ENCODE measurements around the gene VPS4B.

DNA sequence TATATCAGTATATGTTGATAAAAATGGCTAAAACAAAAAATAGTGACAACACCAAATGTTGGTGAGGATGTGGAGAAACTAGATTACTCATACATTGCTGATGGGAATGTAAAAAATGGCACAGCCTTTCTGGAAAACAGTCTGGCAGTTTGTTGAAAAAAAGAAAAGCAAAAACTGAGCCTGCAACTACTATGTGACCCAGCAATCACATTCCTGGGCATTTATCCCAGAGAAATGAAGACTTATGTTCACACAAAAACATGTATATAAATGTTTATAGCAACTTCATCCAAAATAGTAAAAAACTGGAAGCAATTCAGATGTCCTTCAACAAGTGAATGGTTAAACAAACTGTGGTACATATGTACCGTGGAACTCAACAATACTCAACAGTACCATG, 47.7 kb downstream of the VPS4B start:
- TF ChIP-seq, protein P1, sequence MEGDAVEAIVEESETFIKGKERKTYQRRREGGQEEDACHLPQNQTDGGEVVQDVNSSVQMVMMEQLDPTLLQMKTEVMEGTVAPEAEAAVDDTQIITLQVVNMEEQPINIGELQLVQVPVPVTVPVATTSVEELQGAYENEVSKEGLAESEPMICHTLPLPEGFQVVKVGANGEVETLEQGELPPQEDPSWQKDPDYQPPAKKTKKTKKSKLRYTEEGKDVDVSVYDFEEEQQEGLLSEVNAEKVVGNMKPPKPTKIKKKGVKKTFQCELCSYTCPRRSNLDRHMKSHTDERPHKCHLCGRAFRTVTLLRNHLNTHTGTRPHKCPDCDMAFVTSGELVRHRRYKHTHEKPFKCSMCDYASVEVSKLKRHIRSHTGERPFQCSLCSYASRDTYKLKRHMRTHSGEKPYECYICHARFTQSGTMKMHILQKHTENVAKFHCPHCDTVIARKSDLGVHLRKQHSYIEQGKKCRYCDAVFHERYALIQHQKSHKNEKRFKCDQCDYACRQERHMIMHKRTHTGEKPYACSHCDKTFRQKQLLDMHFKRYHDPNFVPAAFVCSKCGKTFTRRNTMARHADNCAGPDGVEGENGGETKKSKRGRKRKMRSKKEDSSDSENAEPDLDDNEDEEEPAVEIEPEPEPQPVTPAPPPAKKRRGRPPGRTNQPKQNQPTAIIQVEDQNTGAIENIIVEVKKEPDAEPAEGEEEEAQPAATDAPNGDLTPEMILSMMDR (conservative IDR thresholded peaks at IDR 0.05), result no peak
- no peak for TF ChIP-seq ZFX (IDR thresholded peaks at IDR 0.05)
